ENCODE measurements around the gene PRIM1.
A peak's percentile ranks its signal among the peaks of the same experiment; 100 is the strongest.
"Not testable (repeated sequence)": the region's sequence is repeated elsewhere in the genome, so short reads cannot be mapped to it uniquely, and the experiment has no call there.

Gene PRIM1

GRCh38 chr12:56760460-56760859 lies 8.3 kb upstream of the PRIM1 start:
- TF ChIP-seq CTCF (IDR thresholded peaks at IDR 0.05; ENCODE audit: low read depth, low read length): no peak
- no peak overlapping the region for H3K4me3 ChIP-seq (replicated peaks in 1 of 2; ENCODE audit: low read depth in 2 of 2, low read length in 2 of 2)
- no peak for DNase-seq (ENCODE audit: low read depth in 2 of 2)

- TF ChIP-seq CTCF (IDR thresholded peaks at IDR 0.05; ENCODE audit: low read depth, low read length): no peak
- H3K4me3 ChIP-seq (replicated peaks in 1 of 2; ENCODE audit: low read depth in 2 of 2, low read length in 2 of 2): no peak overlapping the region
- peak in 1 of 2 donors; percentile 45 for DNase-seq (ENCODE audit: low read depth in 2 of 2)
Measured at GRCh38 chr12:56759263-56759908, 7.3 kb upstream of the PRIM1 start.

GRCh38 chr12:56758728-56759262 lies 6.7 kb upstream of the PRIM1 start:
- no peak overlapping the region for H3K4me3 ChIP-seq (replicated peaks in 1 of 2; ENCODE audit: low read depth in 2 of 2, low read length in 2 of 2)
- peak in 1 of 2 donors; percentile 22 for DNase-seq (ENCODE audit: low read depth in 2 of 2)
- no peak for TF ChIP-seq CTCF (IDR thresholded peaks at IDR 0.05; ENCODE audit: low read depth, low read length)

- H3K4me3 ChIP-seq (replicated peaks in 1 of 2; ENCODE audit: low read depth in 2 of 2, low read length in 2 of 2); DNase-seq (ENCODE audit: low read depth in 2 of 2): not testable (repeated sequence)
Measured at GRCh38 chr12:56757971-56758370, 5.8 kb upstream of the PRIM1 start.

GRCh38 chr12:56753566-56753965 lies 1.4 kb upstream of the PRIM1 start:
- TF ChIP-seq CTCF (IDR thresholded peaks at IDR 0.05; ENCODE audit: low read depth, low read length): no peak
- H3K4me3 ChIP-seq (replicated peaks in 1 of 2; ENCODE audit: low read depth in 2 of 2, low read length in 2 of 2): no peak overlapping the region
- DNase-seq (ENCODE audit: low read depth in 2 of 2): no peak

- not testable (repeated sequence) for DNase-seq (ENCODE audit: low read depth in 2 of 2); H3K4me3 ChIP-seq (replicated peaks in 1 of 2; ENCODE audit: low read depth in 2 of 2, low read length in 2 of 2)
Measured at GRCh38 chr12:56750596-56750995, 1.5 kb downstream of the PRIM1 start.

GRCh38 chr12:56749853-56750252 lies 2.3 kb downstream of the PRIM1 start:
- no peak overlapping the region for H3K4me3 ChIP-seq (replicated peaks in 1 of 2; ENCODE audit: low read depth in 2 of 2, low read length in 2 of 2)
- no peak for DNase-seq (ENCODE audit: low read depth in 2 of 2)
- no peak for TF ChIP-seq CTCF (IDR thresholded peaks at IDR 0.05; ENCODE audit: low read depth, low read length)

GRCh38 chr12:56749359-56749758 lies 2.8 kb downstream of the PRIM1 start:
- no peak overlapping the region for H3K4me3 ChIP-seq (replicated peaks in 1 of 2; ENCODE audit: low read depth in 2 of 2, low read length in 2 of 2)

More at GRCh38 chr12:56749359-56749758, 2.8 kb downstream of the PRIM1 start:
- no peak for TF ChIP-seq CTCF (IDR thresholded peaks at IDR 0.05; ENCODE audit: low read depth, low read length)
- no peak for DNase-seq (ENCODE audit: low read depth in 2 of 2)
